Testis (tissue), 3 donors: ENCODE results near the gene ANKS1B. TPM values are rescaled to one million over a fixed set of nuclear protein-coding genes. Genes with fewer than 3 reads are reported as not detected.
"Not testable (repeated sequence)": the region's sequence is repeated elsewhere in the genome, so short reads cannot be mapped to it uniquely, and the experiment has no call there.

Experiments used
- DNase-seq: peaks from one replicate; pipeline ENCODE4 v3.0.0-alpha.2; 2019
- H3K27ac ChIP-seq, 2 donors: fragments of 200-600 bp; sonication (generic); one replicate each; pipeline ENCODE4 v1.5.1; 2019
- H3K27me3 ChIP-seq: fragments of 200-600 bp; sonication (generic); one replicate; pipeline ENCODE4 v1.5.1; 2019
- H3K36me3 ChIP-seq: fragments of 200-600 bp; sonication (generic); one replicate; pipeline ENCODE4 v1.5.1; 2017; ENCODE audit warnings: low read depth; ENCODE audit errors: missing control alignments
- H3K4me1 ChIP-seq: fragments of 200-600 bp; sonication (generic); one replicate; pipeline ENCODE4 v1.5.1; 2019
- H3K4me3 ChIP-seq, 2 donors: fragments of 200-600 bp; sonication (generic); one replicate each; pipeline ENCODE4 v1.5.1; 2017 to 2019
- H3K9me3 ChIP-seq: fragments of 200-600 bp; sonication (generic); one replicate; pipeline ENCODE4 v1.5.1; 2017
- CTCF ChIP-seq, 3 experiments: fragments of 450-650 bp in 2 of 3; fragments of 200-600 bp in 1 of 3; sonication (generic) in 1 of 3; IDR thresholded peaks; one replicate each; pipeline ENCODE4 v1.5.1; 2016 to 2019; ENCODE audit warnings: antibody characterized with exemption in 3 of 3, mild to moderate bottlenecking in 2 of 3, moderate library complexity in 1 of 3
- POLR2A ChIP-seq: fragments of 450-650 bp; IDR thresholded peaks from one replicate; pipeline ENCODE4 v1.6.1; 2017; ENCODE audit warnings: antibody characterized with exemption, mild to moderate bottlenecking, moderate library complexity
- WGBS, 2 donors: methylation state at CpG; one replicate each; pipeline ENCODE4 v1.1.5; 2018; 5-methylcytosine and 5-hydroxymethylcytosine counted together
- intact Hi-C: fragments of 100-400 bp; cut with DNase I; formaldehyde crosslinking; loops from one replicate; pipeline ENCODE4 v1.15.1; 2023; ENCODE audit warnings: low total_unique reads
- polyA plus RNA-seq: library from polyadenylated mRNA; stranded (reverse); fragments of 350-450 nt; fragmentation: Illumina TruSeq; extraction: RNeasy Lipid Tissue Mini Kit (QIAGEN cat#74804); gene quantifications from one replicate; pipeline ENCODE4 v1.2.3, GENCODE V29; 2014; ENCODE audit warnings: low read depth, low replicate concordance; ENCODE audit not compliant: insufficient read depth
- total RNA-seq, 2 donors: library from RNA; depleted of rRNA; stranded (reverse); fragments of >200 nt; gene quantifications; one replicate each; pipeline ENCODE4 v1.2.3, GENCODE V29; 2016

The ANKS1B gene
- total and polyA plus RNA-seq, 3 donors from 2014 or later: 26.8 to 58.2 (median 30.9) TPM

GRCh38 chr12:100024974-100025555, 40.3 kb upstream of the ANKS1B start:
- DNase-seq: no peak
- no peak overlapping the region for H3K4me3 ChIP-seq
- WGBS, 2 donors: 87 to 93% methylated on average over 2 of the region's 2 CpGs
- no peaks in the 10 kb centered on the region for H3K27me3 ChIP-seq
- TF ChIP-seq POLR2A (no peak), CTCF (IDR thresholded peaks at IDR 0.05) (no peak)
- no peak overlapping the region for H3K27ac ChIP-seq
- no peaks in the 10 kb centered on the region for H3K36me3 ChIP-seq
- intact Hi-C loops: no loop called here
- H3K4me1 ChIP-seq: no peaks in the 10 kb centered on the region
- no peaks in the 10 kb centered on the region for H3K9me3 ChIP-seq

GRCh38 chr12:100020370-100020769, 35.6 kb upstream of the ANKS1B start:
- H3K27ac ChIP-seq: no peak overlapping the region
- intact Hi-C loops: no loop called here
- H3K4me1 ChIP-seq: no peaks in the 10 kb centered on the region
- no peaks in the 10 kb centered on the region for H3K27me3 ChIP-seq
- no peak for DNase-seq
- no peak overlapping the region for H3K4me3 ChIP-seq
- WGBS, 2 donors: 33 to 44% methylated on average over 1 of the region's 1 CpG
- no peaks in the 10 kb centered on the region for H3K36me3 ChIP-seq
- H3K9me3 ChIP-seq: no peaks in the 10 kb centered on the region
- TF ChIP-seq POLR2A (no peak), CTCF (IDR thresholded peaks at IDR 0.05) (no peak)

GRCh38 chr12:100017056-100017455, 32.3 kb upstream of the ANKS1B start:
- Histone ChIP-seq H3K4me3 (no peak overlapping the region), H3K4me1 (no peaks in the 10 kb centered on the region), H3K9me3 (no peaks in the 10 kb centered on the region), H3K27me3 (no peaks in the 10 kb centered on the region), H3K36me3 (no peaks in the 10 kb centered on the region), H3K27ac (no peak overlapping the region)
- DNase-seq: no peak
- TF ChIP-seq POLR2A: no peak
- TF ChIP-seq CTCF (IDR thresholded peaks at IDR 0.05): no peak
- intact Hi-C loops: no loop called here
- 89 to 91% methylated on average over 3 of the region's 3 CpGs for WGBS, 2 donors

- H3K27me3 ChIP-seq, H3K36me3 ChIP-seq, intact Hi-C loops, H3K4me3 ChIP-seq, H3K4me1 ChIP-seq, H3K27ac ChIP-seq, H3K9me3 ChIP-seq, DNase-seq: not testable (repeated sequence)
- 90 to 96% methylated on average over 4 of the region's 4 CpGs for WGBS, 2 donors
These were observed 31.6 kb upstream of the ANKS1B start for GRCh38 chr12:100016304-100016703.

GRCh38 chr12:100005846-100006245, 21.1 kb upstream of the ANKS1B start:
- intact Hi-C loops, DNase-seq, H3K4me1 ChIP-seq, H3K36me3 ChIP-seq, H3K27ac ChIP-seq, H3K27me3 ChIP-seq, H3K9me3 ChIP-seq, H3K4me3 ChIP-seq: not testable (repeated sequence)
- WGBS, 2 donors: 74 to 85% methylated on average over 9 of the region's 9 CpGs

GRCh38 chr12:99997806-99998205, 13.1 kb upstream of the ANKS1B start:
- TF ChIP-seq POLR2A: no peak
- no peak for TF ChIP-seq CTCF (IDR thresholded peaks at IDR 0.05)
- intact Hi-C loops: no loop called here
- Histone ChIP-seq H3K4me3 (no peak overlapping the region), H3K27ac (no peak overlapping the region), H3K9me3 (no peaks in the 10 kb centered on the region), H3K4me1 (no peaks in the 10 kb centered on the region), H3K36me3 (no peaks in the 10 kb centered on the region), H3K27me3 (no peaks in the 10 kb centered on the region)
- 50 to 70% methylated on average over 1 of the region's 1 CpG for WGBS, 2 donors
- DNase-seq: no peak
